ENCODE data around the gene FTCD.

Gene FTCD

DNA sequence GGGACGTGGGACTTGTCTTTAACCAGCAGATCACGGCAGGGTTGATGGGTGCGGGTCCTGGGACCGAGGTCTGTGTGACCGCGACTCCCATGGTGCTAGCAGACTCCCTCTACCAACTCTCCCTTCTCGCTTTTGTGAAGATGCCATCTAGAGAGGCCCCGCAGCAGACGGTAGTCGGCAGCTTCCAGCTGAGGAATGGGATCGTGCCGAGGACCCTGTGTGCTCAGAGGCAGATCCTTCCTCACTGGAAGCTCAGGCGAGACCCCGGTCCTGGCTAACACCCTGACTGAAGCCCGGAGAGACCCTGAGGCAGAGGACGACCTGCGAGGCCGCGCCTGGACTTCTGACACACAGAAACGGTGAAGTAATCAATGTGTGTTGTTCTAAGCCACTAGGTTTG is 41.4 kb upstream of the FTCD start:
- H2AFZ ChIP-seq (ENCODE audit: low read depth, low read length), result no peak overlapping the region
- H3K27ac ChIP-seq (ENCODE audit: low read length), result no peak overlapping the region
- no peak for TF ChIP-seq EZH2 (IDR thresholded peaks at IDR 0.05; ENCODE audit: borderline replicate concordance, low read depth, low read length, severe bottlenecking)
- TF ChIP-seq, protein P1, sequence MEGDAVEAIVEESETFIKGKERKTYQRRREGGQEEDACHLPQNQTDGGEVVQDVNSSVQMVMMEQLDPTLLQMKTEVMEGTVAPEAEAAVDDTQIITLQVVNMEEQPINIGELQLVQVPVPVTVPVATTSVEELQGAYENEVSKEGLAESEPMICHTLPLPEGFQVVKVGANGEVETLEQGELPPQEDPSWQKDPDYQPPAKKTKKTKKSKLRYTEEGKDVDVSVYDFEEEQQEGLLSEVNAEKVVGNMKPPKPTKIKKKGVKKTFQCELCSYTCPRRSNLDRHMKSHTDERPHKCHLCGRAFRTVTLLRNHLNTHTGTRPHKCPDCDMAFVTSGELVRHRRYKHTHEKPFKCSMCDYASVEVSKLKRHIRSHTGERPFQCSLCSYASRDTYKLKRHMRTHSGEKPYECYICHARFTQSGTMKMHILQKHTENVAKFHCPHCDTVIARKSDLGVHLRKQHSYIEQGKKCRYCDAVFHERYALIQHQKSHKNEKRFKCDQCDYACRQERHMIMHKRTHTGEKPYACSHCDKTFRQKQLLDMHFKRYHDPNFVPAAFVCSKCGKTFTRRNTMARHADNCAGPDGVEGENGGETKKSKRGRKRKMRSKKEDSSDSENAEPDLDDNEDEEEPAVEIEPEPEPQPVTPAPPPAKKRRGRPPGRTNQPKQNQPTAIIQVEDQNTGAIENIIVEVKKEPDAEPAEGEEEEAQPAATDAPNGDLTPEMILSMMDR (IDR thresholded peaks at IDR 0.05; ENCODE audit: borderline replicate concordance, extremely low read depth, low read length, poor library complexity, severe bottlenecking), result no peak
- H3K4me3 ChIP-seq (ENCODE audit: low read depth in 1 of 2, low read length in 2 of 2), result no peak overlapping the region
- no peak for ATAC-seq (ENCODE audit: insufficient read depth, low read depth)
- H3K36me3 ChIP-seq (ENCODE audit: insufficient read depth, low read length), result peaks cover 85% of the 10 kb centered on the region
- H3K9me3 ChIP-seq (ENCODE audit: insufficient read depth, low read length, severe bottlenecking), result no peaks in the 10 kb centered on the region
- H3K9ac ChIP-seq (ENCODE audit: low read depth, low read length), result no peak overlapping the region
- no peaks in the 10 kb centered on the region for H3K79me2 ChIP-seq (ENCODE audit: insufficient read depth, low read length)
- peaks cover 10% of the 10 kb centered on the region for H4K20me1 ChIP-seq (ENCODE audit: insufficient read depth, low read length)
- H3K4me2 ChIP-seq (ENCODE audit: insufficient read depth, low read length), result no peak overlapping the region
- no peaks in the 10 kb centered on the region for H3K4me1 ChIP-seq (ENCODE audit: insufficient read depth, low read length)
- no peaks in the 10 kb centered on the region for H3K27me3 ChIP-seq (ENCODE audit: insufficient read depth, low read length, poor library complexity)
- DNase-seq, result no peak

DNA sequence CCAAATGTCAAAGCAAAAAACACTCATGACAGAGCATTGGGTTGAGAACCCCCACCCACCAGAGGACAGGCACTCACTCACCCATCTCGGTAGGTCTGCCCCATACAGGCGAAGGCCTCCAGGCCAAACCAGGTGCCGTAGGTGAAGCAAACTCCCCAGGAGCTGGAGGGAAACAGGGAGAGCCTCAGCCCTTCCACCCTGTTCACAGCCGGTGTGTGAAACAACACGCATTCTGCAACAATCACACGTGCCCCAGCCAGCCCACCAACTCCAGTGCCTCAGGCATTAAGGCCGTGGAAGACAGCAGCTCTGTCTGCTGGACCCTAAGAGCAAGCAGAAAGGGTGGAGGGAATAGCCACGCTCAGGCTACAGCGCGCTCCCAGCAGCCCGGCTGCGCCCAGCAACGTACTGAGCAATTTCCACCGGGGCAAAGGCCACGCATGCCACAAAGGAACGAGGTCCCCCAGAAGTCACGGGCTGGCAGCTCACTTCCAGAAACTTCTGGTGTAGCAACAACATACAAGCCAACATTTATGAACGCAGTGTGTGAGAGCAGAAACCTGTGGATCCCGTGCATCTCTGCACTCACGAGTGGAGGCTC is 40.3 kb upstream of the FTCD start:
- H3K27me3 ChIP-seq (ENCODE audit: insufficient read depth, low read length, poor library complexity), result no peaks in the 10 kb centered on the region
- peaks cover 10% of the 10 kb centered on the region for H4K20me1 ChIP-seq (ENCODE audit: insufficient read depth, low read length)
- DNase-seq, result no peak
- H3K27ac ChIP-seq (ENCODE audit: low read length), result no peak overlapping the region
- no peaks in the 10 kb centered on the region for H3K79me2 ChIP-seq (ENCODE audit: insufficient read depth, low read length)
- no peak overlapping the region for H3K4me2 ChIP-seq (ENCODE audit: insufficient read depth, low read length)
- TF ChIP-seq, protein P1 (IDR thresholded peaks at IDR 0.05; ENCODE audit: borderline replicate concordance, extremely low read depth, low read length, poor library complexity, severe bottlenecking), result no peak
- TF ChIP-seq EZH2 (IDR thresholded peaks at IDR 0.05; ENCODE audit: borderline replicate concordance, low read depth, low read length, severe bottlenecking), result no peak
- no peak overlapping the region for H2AFZ ChIP-seq (ENCODE audit: low read depth, low read length)
- H3K36me3 ChIP-seq (ENCODE audit: insufficient read depth, low read length), result peaks cover 92% of the 10 kb centered on the region
- ATAC-seq (ENCODE audit: insufficient read depth, low read depth), result no peak
- no peaks in the 10 kb centered on the region for H3K4me1 ChIP-seq (ENCODE audit: insufficient read depth, low read length)
- no peak overlapping the region for H3K9ac ChIP-seq (ENCODE audit: low read depth, low read length)
- no peak overlapping the region for H3K4me3 ChIP-seq (ENCODE audit: low read depth in 1 of 2, low read length in 2 of 2)
- no peaks in the 10 kb centered on the region for H3K9me3 ChIP-seq (ENCODE audit: insufficient read depth, low read length, severe bottlenecking)

DNA sequence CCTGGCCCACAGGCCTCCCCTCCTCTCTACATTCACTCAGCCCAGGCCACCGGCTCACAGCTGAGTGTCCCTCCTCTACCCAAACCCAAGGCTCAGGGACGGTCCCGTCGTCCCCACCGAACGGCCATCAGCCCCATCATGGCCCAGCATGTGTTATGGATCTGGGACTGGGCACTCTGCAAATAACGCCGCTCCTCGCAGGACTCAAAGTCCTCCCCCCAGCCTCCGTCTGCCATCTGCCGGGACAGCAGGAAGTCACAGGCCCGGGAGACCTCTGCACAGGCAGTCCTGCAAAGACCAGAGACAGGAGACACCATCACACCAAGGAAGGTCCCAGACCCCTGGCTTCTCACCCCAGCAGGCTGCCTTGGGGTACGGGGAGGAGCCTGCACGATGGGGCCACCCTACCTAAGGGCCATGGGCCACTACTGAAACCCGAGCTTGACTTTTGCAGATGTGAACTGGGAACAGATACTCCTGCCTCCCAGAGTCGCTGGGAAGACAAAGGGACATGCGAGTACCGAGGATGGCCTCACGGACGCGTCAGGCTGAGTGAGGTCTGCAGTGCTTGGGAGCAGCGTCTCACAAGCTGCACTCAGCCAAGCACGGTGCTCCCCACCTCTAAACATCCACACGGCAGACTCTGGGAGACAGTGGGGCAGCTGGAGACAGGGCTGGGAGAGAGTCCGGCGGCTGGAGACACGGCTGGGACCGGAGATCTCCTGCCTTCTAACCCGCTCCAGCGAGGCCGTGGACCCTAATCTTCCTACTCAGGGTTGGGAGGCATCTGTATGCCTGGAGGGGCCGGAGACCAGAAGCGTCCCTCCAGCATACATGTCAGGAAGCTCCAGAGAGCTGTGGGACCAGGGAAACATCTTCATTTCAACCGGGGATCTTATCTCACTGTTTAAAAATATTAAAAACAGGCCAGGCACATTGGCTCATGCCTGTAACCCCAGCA is 39.3 kb upstream of the FTCD start:
- no peaks in the 10 kb centered on the region for H3K27me3 ChIP-seq (ENCODE audit: insufficient read depth, low read length, poor library complexity)
- no peak overlapping the region for H3K4me3 ChIP-seq (ENCODE audit: low read depth in 1 of 2, low read length in 2 of 2)
- H4K20me1 ChIP-seq (ENCODE audit: insufficient read depth, low read length), result peaks cover 10% of the 10 kb centered on the region
- H3K27ac ChIP-seq (ENCODE audit: low read length), result no peak overlapping the region
- no peak for TF ChIP-seq EZH2 (IDR thresholded peaks at IDR 0.05; ENCODE audit: borderline replicate concordance, low read depth, low read length, severe bottlenecking)
- TF ChIP-seq, protein P1 (IDR thresholded peaks at IDR 0.05; ENCODE audit: borderline replicate concordance, extremely low read depth, low read length, poor library complexity, severe bottlenecking), result no peak
- no peaks in the 10 kb centered on the region for H3K79me2 ChIP-seq (ENCODE audit: insufficient read depth, low read length)
- no peak overlapping the region for H3K9ac ChIP-seq (ENCODE audit: low read depth, low read length)
- peaks cover 92% of the 10 kb centered on the region for H3K36me3 ChIP-seq (ENCODE audit: insufficient read depth, low read length)
- no peak overlapping the region for H2AFZ ChIP-seq (ENCODE audit: low read depth, low read length)
- no peak overlapping the region for H3K4me2 ChIP-seq (ENCODE audit: insufficient read depth, low read length)
- no peaks in the 10 kb centered on the region for H3K4me1 ChIP-seq (ENCODE audit: insufficient read depth, low read length)
- no peak for ATAC-seq (ENCODE audit: insufficient read depth, low read depth)
- no peaks in the 10 kb centered on the region for H3K9me3 ChIP-seq (ENCODE audit: insufficient read depth, low read length, severe bottlenecking)
- no peak for DNase-seq

All from DND-41 (cell line).